GM19193 (cell line): ENCODE data around the gene LRFN3.

ENCODE experiments used
- POLR2A ChIP-seq: IDR thresholded peaks from 4 replicates; pipeline ENCODE4 v1.6.1; 2011; ENCODE audit not compliant: insufficient read depth, insufficient read length; ENCODE audit errors: extremely low read depth

The LRFN3 gene

GRCh38 chr19:35928507-35928906 is 7.7 kb upstream of the LRFN3 start:
- TF ChIP-seq POLR2A: no peak

DNA sequence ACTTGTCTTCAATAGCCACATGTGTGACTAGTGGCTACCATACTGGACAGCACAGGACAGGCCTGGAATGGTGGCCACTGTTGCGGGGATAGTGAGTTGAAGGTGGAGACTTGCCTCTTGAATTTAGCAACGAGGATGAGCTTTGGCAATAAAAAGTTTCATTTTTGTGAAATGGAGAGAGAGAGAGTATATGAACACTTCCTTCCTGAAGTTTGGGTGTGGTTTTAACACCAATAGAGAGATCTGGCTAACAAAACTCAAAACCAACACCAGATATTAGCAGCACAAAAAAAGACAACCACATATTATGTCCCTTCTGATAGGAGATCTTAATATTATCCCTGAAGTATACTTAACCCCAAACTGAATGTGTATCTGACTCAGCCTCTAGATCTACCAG is 6.3 kb upstream of the LRFN3 start:
- no peak for TF ChIP-seq POLR2A

DNA sequence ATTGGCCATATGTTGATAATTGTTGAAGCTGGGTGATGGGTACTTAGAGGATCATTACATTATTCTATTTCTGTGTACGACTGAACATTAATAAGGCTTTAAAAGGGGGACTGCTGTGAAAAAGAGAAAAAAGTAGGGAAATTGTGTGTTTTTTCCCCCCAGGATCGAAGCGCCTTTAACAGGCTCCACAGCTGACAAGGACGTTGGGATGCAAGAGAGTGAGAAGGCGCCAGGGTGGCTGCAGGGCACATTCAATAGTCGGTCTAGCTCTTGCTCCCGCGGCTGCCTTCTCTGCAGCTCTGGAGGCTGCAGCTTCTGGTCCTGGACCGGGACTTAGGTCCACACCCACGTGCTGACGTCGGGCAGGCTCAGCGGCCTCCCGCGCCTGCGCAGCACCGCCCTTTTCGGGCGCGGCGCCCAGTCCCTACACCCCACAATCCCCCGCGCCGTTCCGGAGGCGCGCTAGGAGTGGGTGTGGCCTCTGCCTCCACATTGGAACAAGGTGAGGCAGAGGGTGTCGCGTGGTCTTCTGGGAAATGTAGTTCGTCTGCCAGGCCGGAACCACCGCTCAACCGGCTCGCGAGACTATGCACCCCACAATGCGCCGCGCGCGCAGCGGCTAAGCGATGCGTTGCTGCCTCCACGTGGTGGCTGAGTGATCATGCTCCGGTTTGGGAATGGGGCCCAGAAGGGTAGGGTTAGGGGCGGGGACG is 4.9 kb upstream of the LRFN3 start:
- TF ChIP-seq POLR2A: peak; percentile 99

DNA sequence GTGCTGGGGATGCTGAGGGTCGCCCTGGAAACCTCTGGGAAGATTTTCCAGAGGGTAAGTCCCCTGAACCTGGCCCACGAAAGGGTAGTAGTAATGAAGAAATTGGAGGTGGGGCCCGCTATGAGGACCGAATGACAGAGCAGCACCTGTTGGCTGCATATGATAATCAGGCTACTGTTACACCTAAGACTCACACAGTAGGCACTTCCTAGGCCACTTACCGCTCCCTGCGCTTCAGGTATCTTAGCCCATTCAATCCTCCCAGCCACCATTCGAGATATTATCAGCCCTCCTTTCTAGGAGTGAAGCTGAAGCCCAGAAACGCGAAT is 4.3 kb upstream of the LRFN3 start:
- TF ChIP-seq POLR2A: no peak

GRCh38 chr19:35932291-35932936 is 3.8 kb upstream of the LRFN3 start:
- no peak for TF ChIP-seq POLR2A

DNA sequence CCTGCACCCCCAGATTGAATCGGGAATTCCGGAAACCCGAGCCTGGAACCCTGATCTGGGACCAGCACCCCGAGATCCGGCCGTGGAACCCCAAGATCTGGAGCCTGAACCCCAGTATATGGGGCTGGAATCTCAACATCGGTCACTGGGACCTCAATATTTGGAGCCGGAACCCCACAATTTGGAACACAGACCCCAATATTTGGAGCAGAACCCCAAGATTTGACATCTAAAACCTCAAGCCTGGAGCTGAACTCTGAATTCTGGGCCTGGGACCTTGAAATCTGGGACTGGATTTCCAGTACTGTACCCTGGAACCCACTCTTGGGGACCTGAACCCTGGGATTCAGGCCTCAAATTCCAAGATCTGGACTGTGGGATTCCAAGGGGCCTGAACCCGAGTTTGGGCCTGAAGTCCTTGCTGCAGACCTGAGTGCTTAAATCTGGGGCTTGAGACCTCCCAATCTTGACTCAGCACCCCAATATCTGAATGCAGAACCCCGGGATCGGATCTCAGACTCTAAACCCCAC is 629 bp downstream of the LRFN3 start:
- TF ChIP-seq POLR2A: no peak

DNA sequence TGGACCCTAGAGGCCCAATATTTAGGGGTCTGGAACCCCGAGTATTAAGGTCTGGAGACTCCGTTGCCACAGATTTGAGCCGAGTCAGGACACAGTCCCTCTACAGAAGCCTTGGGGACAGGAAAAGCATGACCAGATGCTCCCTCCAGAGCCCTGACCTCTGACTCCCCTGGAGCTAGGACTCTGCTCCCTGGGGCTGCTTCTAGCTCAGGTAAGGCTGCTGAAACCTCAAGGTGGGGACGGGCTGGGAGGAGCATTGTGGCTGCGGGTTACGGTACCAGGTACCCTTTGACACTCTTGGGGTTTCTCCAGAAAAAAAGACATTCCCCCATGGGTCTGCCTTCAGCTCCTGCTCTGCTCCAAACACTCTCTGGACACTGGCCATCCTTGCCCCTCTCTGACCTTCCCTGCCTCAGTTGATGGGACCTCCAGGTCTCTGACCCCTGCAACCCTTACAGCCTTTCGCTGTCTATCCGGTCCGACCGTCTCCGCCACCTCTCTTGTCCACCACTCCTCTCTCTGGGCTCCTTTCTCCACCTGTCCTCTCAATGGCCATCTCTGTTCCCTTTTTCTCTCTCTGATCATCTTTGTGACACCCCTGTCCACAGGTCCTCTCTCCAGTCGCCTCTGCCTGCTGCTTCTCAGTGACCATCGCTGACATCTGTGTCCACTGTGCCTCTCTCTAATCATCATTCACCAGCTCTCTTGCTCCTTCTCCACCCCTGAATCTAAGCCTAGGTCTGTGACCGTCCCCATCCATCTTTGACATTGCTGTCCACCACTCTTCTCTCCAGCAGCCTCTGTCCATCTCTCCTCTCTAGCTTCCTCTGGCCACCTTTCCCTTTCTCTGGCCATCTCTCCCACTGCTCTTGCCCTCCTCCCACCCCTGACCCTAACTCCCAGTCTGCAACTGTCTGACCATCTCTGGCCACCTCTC is 1.4 kb downstream of the LRFN3 start:
- TF ChIP-seq POLR2A: no peak

DNA sequence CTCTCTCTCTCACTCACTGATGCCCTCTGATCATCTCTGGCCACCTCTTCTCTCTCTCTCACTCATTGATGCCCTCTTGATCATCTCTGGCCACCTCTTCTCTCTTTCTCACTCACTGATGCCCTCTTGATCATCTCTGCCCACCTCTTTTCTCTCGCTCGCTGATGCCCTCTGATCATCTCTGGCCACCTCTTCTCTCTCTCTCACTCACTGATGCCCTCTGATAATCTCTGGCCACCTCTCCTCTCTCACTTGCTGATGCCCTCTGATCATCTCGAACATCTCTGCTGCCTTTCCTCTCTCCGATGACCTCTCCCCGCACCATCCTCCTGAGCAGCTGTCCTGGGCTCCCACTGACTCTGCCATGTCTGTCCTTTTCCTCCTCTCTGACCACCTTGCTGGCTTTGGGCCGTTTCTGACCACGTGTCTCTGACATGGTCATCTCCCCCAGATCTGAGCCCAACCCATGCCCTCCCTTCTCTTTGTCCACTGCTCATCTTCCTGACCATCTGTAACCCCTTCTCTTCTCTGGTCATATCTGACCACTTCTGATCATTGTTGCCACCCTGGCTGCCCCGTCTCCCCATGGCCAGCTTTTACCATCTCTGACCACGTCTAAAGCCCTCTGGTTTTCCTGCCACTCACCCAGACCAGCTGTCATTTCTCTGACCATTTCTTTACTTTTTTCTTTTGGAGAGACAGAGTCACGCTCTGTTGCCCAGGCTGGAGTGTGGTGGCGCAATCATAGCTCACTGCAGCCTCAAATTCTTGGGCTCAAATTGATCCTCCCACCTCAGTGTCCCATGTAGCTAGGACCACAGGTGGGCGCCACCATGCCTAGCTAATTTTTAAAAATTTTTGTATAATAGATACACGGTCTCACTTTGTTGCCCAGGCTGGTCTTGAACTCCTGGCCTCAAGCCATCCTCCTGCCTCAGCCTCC is 2.4 kb downstream of the LRFN3 start:
- TF ChIP-seq POLR2A: no peak

GRCh38 chr19:35939307-35940077 is 3.3 kb downstream of the LRFN3 start:
- TF ChIP-seq POLR2A: no peak

DNA sequence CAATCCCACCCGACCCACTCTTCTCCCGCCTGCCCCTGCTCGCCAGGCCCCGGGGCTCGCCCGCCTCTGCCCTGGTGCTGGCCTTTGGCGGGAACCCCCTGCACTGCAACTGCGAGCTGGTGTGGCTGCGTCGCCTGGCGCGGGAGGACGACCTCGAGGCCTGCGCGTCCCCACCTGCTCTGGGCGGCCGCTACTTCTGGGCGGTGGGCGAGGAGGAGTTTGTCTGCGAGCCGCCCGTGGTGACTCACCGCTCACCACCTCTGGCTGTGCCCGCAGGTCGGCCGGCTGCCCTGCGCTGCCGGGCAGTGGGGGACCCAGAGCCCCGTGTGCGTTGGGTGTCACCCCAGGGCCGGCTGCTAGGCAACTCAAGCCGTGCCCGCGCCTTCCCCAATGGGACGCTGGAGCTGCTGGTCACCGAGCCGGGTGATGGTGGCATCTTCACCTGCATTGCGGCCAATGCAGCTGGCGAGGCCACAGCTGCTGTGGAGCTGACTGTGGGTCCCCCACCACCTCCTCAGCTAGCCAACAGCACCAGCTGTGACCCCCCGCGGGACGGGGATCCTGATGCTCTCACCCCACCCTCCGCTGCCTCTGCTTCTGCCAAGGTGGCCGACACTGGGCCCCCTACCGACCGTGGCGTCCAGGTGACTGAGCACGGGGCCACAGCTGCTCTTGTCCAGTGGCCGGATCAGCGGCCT is 4.1 kb downstream of the LRFN3 start:
- no peak for TF ChIP-seq POLR2A

GRCh38 chr19:35940839-35941238 is 4.7 kb downstream of the LRFN3 start:
- TF ChIP-seq POLR2A: no peak

DNA sequence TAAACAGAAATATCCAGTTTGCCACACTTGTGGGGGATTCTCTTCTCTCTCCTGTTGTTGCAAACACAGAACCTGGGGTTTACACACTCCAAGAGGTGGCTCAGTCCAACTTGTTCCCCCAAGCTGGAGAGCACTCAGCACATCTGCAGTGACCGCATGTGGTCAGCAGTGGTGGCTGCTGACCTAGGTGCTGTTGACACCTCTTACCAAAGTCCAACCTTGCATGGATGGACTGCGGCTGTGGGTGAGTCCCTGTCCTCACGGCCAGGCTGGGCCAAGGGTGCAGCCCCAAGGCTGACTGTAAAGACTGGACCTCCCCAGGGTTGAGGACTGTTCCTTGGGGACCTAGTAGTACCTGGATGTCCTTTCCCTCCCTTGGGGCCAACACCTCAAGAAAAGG is 6.1 kb downstream of the LRFN3 start:
- TF ChIP-seq POLR2A: no peak
